WTC11 (cell line): ENCODE measurements around the gene STK33. TPM values are rescaled to one million over a fixed set of nuclear protein-coding genes. Genes with fewer than 3 reads are reported as not detected.

Experiments
- ATAC-seq: fragments of 200-7000 bp; cut with Tn5 transposase; 2 replicates; pipeline ENCODE4 v1.10.0; 2021; ENCODE audit warnings: mild to moderate bottlenecking, moderate library complexity
- CTCF ChIA-PET: fragments of 300-600 bp; sonication (Branson Sonifier 250); formaldehyde crosslinking; loops from one replicate; lab custom pipeline; 2021; ENCODE audit warnings: antibody characterized with exemption; lab: Charles Lee
- POLR2A ChIA-PET: fragments of 350-600 bp; sonication (Branson Sonifier 250); formaldehyde crosslinking; loops from one replicate; lab custom pipeline; 2021; ENCODE audit warnings: antibody characterized with exemption; lab: Charles Lee
- DNase-seq: peaks from one replicate; pipeline ENCODE4 v3.0.0; 2021; ENCODE audit warnings: low spot score
- H3K27ac Mint-ChIP-seq: 2 replicates; pipeline ENCODE4 v1.8.0; 2021; ENCODE audit warnings: mixed read lengths
- H3K27me3 Mint-ChIP-seq: 2 replicates; pipeline ENCODE4 v1.8.0; 2021; ENCODE audit warnings: low read depth, mild to moderate bottlenecking, moderate library complexity, mixed read lengths
- H3K36me3 Mint-ChIP-seq: 2 replicates; pipeline ENCODE4 v1.8.0; 2021; ENCODE audit warnings: mixed read lengths
- H3K4me1 Mint-ChIP-seq: 2 replicates; pipeline ENCODE4 v1.8.0; 2022; ENCODE audit warnings: mixed read lengths
- H3K4me3 Mint-ChIP-seq: 2 replicates; pipeline ENCODE4 v1.8.0; 2021; ENCODE audit warnings: mild to moderate bottlenecking, moderate library complexity, mixed read lengths
- H3K9me3 Mint-ChIP-seq: 2 replicates; pipeline ENCODE4 v1.8.0; 2021; ENCODE audit warnings: mixed read lengths
- AR ChIP-seq: fragments of 250-450 bp; sonication (Bioruptor Pico); IDR thresholded peaks from 2 replicates; pipeline ENCODE4 v1.9.0; 2021; ENCODE audit warnings: mild to moderate bottlenecking
- ATF6 ChIP-seq: sonication (generic); formaldehyde crosslinking; IDR thresholded peaks from 2 replicates; pipeline ENCODE4 v1.8.1; 2023; ENCODE audit warnings: mild to moderate bottlenecking, missing genetic modification reagents
- ELF4 ChIP-seq: sonication (generic); formaldehyde crosslinking; IDR thresholded peaks from 2 replicates; pipeline ENCODE4 v1.8.1; 2022; ENCODE audit warnings: low read depth, mild to moderate bottlenecking, moderate library complexity, missing genetic modification reagents
- ESRRA ChIP-seq: sonication (generic); formaldehyde crosslinking; IDR thresholded peaks from 2 replicates; pipeline ENCODE4 v1.8.1; 2022; ENCODE audit warnings: mild to moderate bottlenecking, missing genetic modification reagents, borderline replicate concordance
- HMGA2 ChIP-seq: fragments of 250-450 bp; sonication (Bioruptor Pico); IDR thresholded peaks from 2 replicates; pipeline ENCODE4 v1.4.0; 2021; ENCODE audit warnings: mild to moderate bottlenecking, moderate library complexity
- IRF1 ChIP-seq: sonication (generic); formaldehyde crosslinking; IDR thresholded peaks from 2 replicates; pipeline ENCODE4 v1.8.0; 2023; ENCODE audit warnings: missing genetic modification reagents
- MLX ChIP-seq: sonication (generic); formaldehyde crosslinking; IDR thresholded peaks from 2 replicates; pipeline ENCODE4 v1.8.1; 2023; ENCODE audit warnings: mild to moderate bottlenecking, missing genetic modification reagents, moderate library complexity
- OVOL2 ChIP-seq: fragments of 250-450 bp; sonication (Bioruptor Pico); IDR thresholded peaks from 2 replicates; pipeline ENCODE4 v1.9.0; 2021; ENCODE audit warnings: mild to moderate bottlenecking, borderline replicate concordance
- PREB ChIP-seq: sonication (generic); formaldehyde crosslinking; IDR thresholded peaks from 2 replicates; pipeline ENCODE4 v1.8.1; 2022; ENCODE audit warnings: mild to moderate bottlenecking, missing genetic modification reagents, moderate library complexity, borderline replicate concordance
- TEAD4 ChIP-seq: sonication (generic); formaldehyde crosslinking; IDR thresholded peaks from 2 replicates; pipeline ENCODE4 v1.8.0; 2022; ENCODE audit warnings: mild to moderate bottlenecking, missing genetic modification reagents
- ZNF232 ChIP-seq: sonication (generic); formaldehyde crosslinking; IDR thresholded peaks from 2 replicates; pipeline ENCODE4 v1.8.0; 2022; ENCODE audit warnings: mild to moderate bottlenecking, missing genetic modification reagents
- ZNF281 ChIP-seq: sonication (generic); formaldehyde crosslinking; IDR thresholded peaks from 2 replicates; pipeline ENCODE4 v1.8.0; 2023; ENCODE audit warnings: mild to moderate bottlenecking, missing genetic modification reagents
- total RNA-seq: library from RNA; stranded (reverse); gene quantifications from 3 replicates; pipeline ENCODE4 v1.2.3, GENCODE V29; 2021
- TF ChIP-seq, protein P1 (sequence below): sonication (generic); formaldehyde crosslinking; IDR thresholded peaks from 2 replicates; pipeline ENCODE4 v1.8.0; 2022; ENCODE audit warnings: mild to moderate bottlenecking, missing genetic modification reagents
- TF ChIP-seq, protein P2 (sequence below): sonication (generic); formaldehyde crosslinking; IDR thresholded peaks from 2 replicates; pipeline ENCODE4 v1.8.1; 2023; ENCODE audit warnings: mild to moderate bottlenecking, missing genetic modification reagents

STK33 gene
- total RNA-seq, 1 experiment from 2014 or later = 13.3 TPM

DNA sequence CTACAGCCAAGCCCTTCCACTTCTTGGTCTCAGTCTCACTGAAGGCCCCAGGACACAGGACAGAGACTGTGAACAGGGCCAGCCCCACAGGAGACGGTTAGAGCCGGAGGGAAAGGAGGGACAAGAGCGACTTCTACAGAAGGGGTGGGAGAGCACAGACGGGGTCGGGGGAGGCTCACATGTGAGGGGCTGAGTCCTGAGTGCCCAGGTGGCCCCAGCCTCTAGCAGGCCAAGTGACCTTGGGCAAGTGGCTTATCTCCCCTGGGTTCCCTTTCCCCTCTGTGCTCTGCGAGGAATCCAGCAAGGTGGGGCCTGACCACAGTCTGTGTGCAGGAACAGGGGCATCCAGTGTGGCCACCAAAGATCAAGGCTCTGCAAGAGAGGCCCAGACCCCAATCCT, 227.7 kb downstream of the STK33 start (continued):
- TF ChIP-seq, protein P1, sequence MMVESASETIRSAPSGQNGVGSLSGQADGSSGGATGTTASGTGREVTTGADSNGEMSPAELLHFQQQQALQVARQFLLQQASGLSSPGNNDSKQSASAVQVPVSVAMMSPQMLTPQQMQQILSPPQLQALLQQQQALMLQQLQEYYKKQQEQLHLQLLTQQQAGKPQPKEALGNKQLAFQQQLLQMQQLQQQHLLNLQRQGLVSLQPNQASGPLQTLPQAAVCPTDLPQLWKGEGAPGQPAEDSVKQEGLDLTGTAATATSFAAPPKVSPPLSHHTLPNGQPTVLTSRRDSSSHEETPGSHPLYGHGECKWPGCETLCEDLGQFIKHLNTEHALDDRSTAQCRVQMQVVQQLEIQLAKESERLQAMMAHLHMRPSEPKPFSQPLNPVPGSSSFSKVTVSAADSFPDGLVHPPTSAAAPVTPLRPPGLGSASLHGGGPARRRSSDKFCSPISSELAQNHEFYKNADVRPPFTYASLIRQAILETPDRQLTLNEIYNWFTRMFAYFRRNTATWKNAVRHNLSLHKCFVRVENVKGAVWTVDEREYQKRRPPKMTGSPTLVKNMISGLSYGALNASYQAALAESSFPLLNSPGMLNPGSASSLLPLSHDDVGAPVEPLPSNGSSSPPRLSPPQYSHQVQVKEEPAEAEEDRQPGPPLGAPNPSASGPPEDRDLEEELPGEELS (CRISPR knock-in tag) = no peak
- TF ChIP-seq ZNF232 (CRISPR knock-in tag) (no peak), ELF4 (CRISPR knock-in tag) (no peak)
- TF ChIP-seq, protein P2, sequence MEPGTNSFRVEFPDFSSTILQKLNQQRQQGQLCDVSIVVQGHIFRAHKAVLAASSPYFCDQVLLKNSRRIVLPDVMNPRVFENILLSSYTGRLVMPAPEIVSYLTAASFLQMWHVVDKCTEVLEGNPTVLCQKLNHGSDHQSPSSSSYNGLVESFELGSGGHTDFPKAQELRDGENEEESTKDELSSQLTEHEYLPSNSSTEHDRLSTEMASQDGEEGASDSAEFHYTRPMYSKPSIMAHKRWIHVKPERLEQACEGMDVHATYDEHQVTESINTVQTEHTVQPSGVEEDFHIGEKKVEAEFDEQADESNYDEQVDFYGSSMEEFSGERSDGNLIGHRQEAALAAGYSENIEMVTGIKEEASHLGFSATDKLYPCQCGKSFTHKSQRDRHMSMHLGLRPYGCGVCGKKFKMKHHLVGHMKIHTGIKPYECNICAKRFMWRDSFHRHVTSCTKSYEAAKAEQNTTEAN (CRISPR knock-in tag) = no peak

- CTCF ChIA-PET = interaction anchor here (0.6 to 1.6 kb wide), 19 partner anchors 8 to 594 kb away, joined by 3 to 10 read pairs (median 4); partner anchors contain the start of gene LMO1
- ATAC-seq (peak; percentile 82), DNase-seq (peak; percentile 64)
- H3K27me3 Mint-ChIP-seq = no peaks in the 10 kb centered on the region
- POLR2A ChIA-PET = no interaction called here
- no peaks in the 10 kb centered on the region for H3K4me1 Mint-ChIP-seq
- TF ChIP-seq TEAD4 = no peak
- no peak for TF ChIP-seq IRF1 (CRISPR knock-in tag)
- TF ChIP-seq ESRRA (CRISPR knock-in tag) = no peak
- no peaks in the 10 kb centered on the region for H3K36me3 Mint-ChIP-seq
- H3K9me3 Mint-ChIP-seq = no peaks in the 10 kb centered on the region
- H3K27ac Mint-ChIP-seq = no peak overlapping the region
- H3K4me3 Mint-ChIP-seq = no peak overlapping the region
Measured at GRCh38 chr11:8365216-8365941, 228.6 kb downstream of the STK33 start.

GRCh38 chr11:8363921-8364320, 230.1 kb downstream of the STK33 start:
- Mint-ChIP-seq H3K27me3 (no peaks in the 10 kb centered on the region), H3K27ac (no peak overlapping the region), H3K4me1 (no peaks in the 10 kb centered on the region), H3K4me3 (no peak overlapping the region), H3K9me3 (no peaks in the 10 kb centered on the region), H3K36me3 (no peaks in the 10 kb centered on the region)
- DNase-seq = no peak
- no peak for ATAC-seq
- CTCF ChIA-PET = interaction anchor here (1.0 kb wide), 1 partner anchor 134 kb away, joined by 3 read pairs; no protein-coding TSS in a partner anchor
- POLR2A ChIA-PET = no interaction called here
- TF ChIP-seq AR (CRISPR knock-in tag) (no peak), PREB (no peak), OVOL2 (no peak), ATF6 (CRISPR knock-in tag) (no peak), ZNF281 (CRISPR knock-in tag) (no peak), HMGA2 (CRISPR knock-in tag) (no peak), MLX (CRISPR knock-in tag) (no peak)
- TF ChIP-seq, protein P1 (CRISPR knock-in tag) = no peak
